Urothelium cell line (cell line): ENCODE data around the gene SLC22A17.
"Not testable (repeated sequence)": the region's sequence is repeated elsewhere in the genome, so short reads cannot be mapped to it uniquely, and the experiment has no call there.

Experiments used
- DNase-seq: peaks from one replicate; pipeline ENCODE4 v3.0.0; 2011; ENCODE audit warnings: low spot score, mixed read lengths
- FAIRE-seq: peaks from 2 replicates; lab custom pipeline; 2011; peaks lifted over from hg19 to GRCh38; lab: Jason Lieb, UNC

SLC22A17 gene

GRCh38 chr14:23352506-23353432, at the start of gene SLC22A17:
TSS of gene SLC22A17 (minus strand) at chr14:23352887.
- FAIRE-seq (no peak), DNase-seq (peak; percentile 93)

DNA sequence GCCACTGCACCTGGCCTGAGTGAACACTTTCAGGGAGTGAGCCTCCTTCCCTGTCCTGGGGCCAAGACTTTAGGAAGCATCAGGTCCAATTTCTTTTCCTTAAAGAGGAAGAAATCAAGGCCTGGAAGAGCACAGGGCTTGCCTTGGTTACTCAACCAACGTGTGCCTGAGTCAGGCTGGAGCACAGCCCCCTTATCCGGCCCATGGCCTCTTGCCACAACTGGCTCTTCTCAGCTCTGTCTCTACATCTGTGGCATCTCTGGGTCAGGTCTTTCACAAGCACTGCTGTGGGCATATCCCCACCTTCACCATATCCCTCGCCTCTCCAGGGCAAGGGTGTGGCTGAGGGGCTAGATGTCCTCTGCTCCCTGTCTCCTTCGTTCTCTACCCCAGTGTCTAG, 48.6 kb upstream of the SLC22A17 start:
- DNase-seq (no peak), FAIRE-seq (no peak)

DNA sequence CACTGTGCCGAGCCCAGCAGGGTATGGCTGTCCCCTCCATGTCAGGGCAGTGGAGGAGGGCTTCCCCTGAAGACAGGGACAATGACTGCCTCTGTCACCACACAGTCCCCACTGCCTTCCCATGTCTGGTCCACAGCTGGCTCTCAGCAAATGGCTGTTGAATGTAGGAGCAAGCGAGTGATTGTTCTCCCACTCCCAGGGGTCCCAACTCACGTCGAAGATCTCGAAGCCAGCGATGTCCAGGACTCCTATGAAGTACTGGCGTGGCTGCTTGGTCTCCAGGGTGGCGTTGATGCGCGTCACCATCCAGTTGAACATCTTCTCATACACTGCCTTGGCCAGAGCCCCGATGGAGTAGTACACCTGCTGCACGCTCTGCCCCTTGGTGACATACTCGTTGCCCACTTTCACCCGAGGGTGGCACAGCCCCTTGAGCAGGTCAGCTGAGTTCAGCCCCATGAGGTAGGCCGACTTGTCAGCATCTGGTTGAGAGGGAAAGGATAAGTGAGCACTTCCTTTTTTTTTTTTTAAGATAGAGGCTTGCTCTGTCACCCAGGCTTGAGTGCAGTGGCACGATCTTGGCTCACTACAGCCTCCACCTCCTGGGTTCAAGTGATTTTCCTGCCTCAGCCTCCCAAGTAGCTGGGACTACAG, 47.9 kb upstream of the SLC22A17 start:
- not testable (repeated sequence) for FAIRE-seq, DNase-seq

DNA sequence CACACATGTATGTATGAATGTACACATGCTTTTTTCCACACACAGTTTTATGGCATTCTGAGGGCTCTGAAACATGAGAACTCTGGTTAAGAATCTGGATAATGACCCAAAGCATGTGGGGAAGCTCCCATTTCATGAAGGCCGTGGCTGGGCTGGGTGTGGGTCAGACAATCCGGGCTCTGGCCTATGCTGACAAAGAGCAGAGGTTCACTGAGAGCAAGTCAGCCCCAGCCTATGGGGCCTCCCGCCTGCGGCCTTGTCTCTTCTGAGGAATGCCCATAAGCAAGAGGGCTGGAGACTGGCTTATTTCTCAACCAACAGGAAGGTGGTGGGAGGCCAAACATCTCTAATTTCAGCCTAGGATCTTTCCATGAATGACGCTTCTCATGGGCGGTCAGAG, 46.9 kb upstream of the SLC22A17 start:
- DNase-seq, result no peak
- no peak for FAIRE-seq

- DNase-seq (no peak), FAIRE-seq (no peak)
These were observed 46.4 kb upstream of the SLC22A17 start for GRCh38 chr14:23399136-23399535.

- DNase-seq (no peak), FAIRE-seq (no peak)
These were observed 45.7 kb upstream of the SLC22A17 start for GRCh38 chr14:23398348-23398747.

GRCh38 chr14:23396781-23397407, 44.2 kb upstream of the SLC22A17 start:
- DNase-seq (no peak), FAIRE-seq (no peak)

- no peak for FAIRE-seq
- DNase-seq, result no peak
These were observed 43.4 kb upstream of the SLC22A17 start for GRCh38 chr14:23396126-23396525.

DNA sequence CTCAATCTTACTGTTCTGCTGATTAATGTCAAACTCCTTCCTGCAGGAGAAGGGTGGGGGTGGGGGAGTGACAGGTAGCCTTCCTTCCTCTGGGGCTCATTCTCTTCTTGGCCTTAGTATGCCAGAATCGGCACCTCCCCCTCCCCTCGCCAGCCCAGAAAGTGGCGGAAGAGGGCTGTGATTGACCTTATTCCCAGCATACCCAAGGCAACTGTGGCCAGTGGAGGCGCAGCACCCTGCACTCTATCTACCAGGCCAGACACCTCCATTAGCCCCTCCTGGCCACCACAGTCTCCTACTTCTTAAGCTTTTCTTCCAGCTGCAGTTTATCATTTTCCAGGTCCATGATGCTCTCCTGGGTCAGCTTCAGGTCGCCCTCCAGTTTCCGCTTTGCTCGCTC, 39.9 kb upstream of the SLC22A17 start:
- DNase-seq, result no peak
- FAIRE-seq, result no peak

GRCh38 chr14:23389871-23390270, 37.2 kb upstream of the SLC22A17 start:
- DNase-seq, FAIRE-seq: not testable (repeated sequence)

- DNase-seq (no peak), FAIRE-seq (no peak)
These were observed 36.7 kb upstream of the SLC22A17 start for GRCh38 chr14:23389396-23389795.

- DNase-seq (no peak), FAIRE-seq (no peak)
These were observed 36.3 kb upstream of the SLC22A17 start for GRCh38 chr14:23388996-23389395.

DNA sequence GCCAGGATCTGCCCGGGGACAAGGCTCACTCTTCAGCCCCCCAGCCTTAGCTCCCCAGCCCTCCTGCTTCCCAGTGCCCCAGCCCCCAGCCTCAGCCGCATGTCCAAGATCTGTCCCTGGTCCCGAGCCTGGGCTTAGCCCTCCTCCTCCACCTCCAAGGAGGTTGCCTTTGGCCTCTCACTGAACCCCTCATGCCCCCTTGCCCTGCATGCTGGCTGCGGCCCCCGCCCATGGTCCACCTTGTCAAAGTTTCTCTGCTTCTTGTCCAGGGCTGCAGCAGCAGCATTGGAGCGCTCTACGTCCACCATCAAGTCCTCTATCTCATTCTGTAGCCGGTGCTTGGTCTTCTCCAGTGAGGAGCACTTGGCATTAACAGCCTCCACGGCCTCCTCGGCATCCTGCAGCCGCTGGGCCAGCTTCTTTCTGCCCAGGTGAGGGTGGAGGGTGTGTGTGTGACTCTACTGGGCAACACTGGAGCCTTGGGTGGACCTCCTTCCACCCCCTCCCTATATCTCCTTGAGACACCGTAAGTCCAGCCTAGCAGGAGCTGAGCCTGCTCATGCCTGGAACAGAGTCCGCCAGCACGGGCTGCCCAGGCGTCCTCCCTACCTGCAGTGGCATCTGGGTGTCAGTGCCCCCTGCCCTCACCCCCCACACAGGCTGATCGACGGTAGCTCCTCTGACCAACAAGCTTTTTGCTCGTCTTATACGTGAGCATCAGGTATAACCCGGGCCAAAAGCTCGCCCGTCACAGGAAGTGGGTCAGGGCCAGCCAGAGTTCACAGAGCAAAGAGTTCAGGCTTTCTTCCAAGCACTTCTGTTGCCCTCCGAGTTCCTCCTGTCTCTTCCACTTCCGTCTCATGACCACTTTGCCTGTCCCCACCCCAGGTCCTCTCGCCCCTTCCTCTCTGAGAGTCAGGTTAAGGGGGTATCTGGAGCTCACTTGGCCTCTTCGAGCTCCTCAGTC, 35.5 kb upstream of the SLC22A17 start:
- FAIRE-seq (no peak), DNase-seq (no peak)

- DNase-seq, result no peak
- no peak for FAIRE-seq
These were observed 34.3 kb upstream of the SLC22A17 start for GRCh38 chr14:23386999-23387398.

DNA sequence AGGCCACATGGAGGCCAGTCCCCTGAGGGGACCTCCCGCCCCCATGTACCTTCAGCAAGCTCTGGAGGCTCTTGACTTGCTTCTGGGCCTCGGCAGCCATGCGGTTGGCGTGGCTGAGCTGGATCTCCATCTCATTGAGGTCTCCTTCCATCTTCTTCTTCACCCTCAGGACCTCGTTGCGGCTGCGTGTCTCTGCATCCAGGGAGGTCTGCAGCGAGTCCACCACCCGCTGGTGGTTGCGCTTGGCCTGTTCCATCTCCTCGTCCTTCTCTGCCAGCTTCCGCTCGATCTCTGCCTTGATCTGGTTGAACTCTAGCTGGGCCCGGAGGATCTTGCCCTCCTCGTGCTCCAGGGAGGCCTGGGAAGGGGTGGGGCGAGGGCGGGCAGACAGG, 33.6 kb upstream of the SLC22A17 start:
- not testable (repeated sequence) for FAIRE-seq

DNA sequence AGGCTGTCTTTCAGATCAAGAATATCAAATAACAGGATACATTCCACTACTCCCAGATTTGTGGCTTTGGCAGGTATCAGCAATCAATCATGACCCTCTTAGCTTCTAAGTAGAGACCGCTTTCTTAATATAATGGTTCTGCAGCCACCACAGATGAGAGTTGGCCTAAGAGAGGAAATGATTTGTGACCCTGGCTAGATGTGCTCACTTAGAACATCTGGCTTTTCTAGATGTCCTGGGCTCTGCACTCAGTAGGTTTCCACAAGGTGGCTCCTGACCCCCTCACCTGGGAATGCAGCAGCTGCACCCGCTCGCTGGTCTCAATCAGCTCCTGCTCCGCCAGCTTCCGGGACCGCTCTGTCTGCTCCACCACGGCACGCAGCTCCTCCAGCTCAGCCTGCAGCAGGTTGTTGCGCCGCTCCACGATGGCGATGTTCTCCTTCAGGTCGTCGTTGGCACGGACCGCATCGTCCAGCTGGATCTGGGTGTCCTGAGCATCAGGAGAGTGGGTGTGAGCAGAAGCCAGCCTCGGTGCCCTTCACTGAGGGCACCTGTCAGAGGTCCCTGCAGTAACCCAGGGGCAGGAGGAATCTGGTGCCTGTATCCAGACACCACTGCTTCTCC, 33.1 kb upstream of the SLC22A17 start:
- DNase-seq, result no peak
- peak; percentile 74 for FAIRE-seq

More for the DNA sequence above, 33.6 kb upstream of the SLC22A17 start:
- DNase-seq, result not testable (repeated sequence)

GRCh38 chr14:23385244-23385641, 32.6 kb upstream of the SLC22A17 start:
- FAIRE-seq, result no peak
- no peak for DNase-seq

GRCh38 chr14:23384364-23385080, 31.8 kb upstream of the SLC22A17 start:
- DNase-seq (no peak), FAIRE-seq (no peak)

DNA sequence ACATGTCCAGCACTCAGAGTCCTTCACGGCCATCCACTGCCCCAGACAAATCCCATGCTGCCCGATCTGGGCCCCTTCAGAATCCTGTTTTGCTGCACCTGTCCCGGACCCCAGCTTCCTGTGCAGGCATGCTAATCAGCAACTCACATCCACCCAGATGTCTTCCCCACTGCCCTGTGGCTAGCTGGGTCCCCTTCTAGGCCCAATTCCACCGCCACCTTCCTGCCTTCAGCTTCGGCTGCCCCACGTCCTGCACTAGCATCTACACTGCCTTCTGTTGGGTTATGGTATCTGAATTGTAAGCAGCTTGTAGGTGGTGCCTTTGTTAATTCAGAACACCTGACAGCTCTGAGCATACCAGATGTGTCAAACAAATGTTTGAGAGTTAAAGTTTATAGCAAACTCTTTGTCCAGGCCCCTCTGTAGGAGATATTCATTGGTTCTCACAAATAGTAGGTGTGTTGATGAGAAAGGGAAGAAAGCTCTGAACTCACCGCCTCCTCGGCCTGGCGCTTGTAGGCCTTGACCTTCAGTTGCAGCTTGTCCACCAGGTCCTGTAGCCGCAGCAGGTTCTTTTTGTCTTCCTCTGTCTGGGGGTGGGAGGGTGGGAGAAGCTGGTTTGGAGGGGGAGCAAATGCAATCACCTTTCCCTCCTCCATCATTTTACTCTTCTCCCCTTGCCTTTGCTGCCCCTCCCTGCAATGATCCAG, 30.2 kb upstream of the SLC22A17 start:
- FAIRE-seq (no peak), DNase-seq (no peak)
